ENCODE measurements around the gene BRCC3. TPM values are rescaled to one million over a fixed set of nuclear protein-coding genes. Genes with fewer than 3 reads are reported as not detected.

The BRCC3 gene
- total RNA-seq, 1 donor from 2014 or later = 9.1 TPM

DNA sequence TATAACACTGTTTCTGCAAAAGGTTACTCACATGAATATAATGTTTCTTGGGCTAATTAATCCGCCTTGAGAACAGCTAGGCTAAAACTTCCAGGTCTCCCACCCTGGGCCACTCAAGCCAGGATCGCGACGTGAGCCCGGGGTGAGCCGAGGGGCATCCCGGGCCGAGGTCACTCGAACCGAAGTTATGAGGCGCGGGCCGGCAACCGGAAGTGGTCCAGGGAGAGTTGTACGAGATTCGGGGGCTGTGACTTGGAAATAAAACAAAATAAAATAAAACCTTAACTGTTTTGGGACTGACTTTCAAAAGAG lies 689 bp upstream of the BRCC3 start:
- TF ChIP-seq, protein P1, sequence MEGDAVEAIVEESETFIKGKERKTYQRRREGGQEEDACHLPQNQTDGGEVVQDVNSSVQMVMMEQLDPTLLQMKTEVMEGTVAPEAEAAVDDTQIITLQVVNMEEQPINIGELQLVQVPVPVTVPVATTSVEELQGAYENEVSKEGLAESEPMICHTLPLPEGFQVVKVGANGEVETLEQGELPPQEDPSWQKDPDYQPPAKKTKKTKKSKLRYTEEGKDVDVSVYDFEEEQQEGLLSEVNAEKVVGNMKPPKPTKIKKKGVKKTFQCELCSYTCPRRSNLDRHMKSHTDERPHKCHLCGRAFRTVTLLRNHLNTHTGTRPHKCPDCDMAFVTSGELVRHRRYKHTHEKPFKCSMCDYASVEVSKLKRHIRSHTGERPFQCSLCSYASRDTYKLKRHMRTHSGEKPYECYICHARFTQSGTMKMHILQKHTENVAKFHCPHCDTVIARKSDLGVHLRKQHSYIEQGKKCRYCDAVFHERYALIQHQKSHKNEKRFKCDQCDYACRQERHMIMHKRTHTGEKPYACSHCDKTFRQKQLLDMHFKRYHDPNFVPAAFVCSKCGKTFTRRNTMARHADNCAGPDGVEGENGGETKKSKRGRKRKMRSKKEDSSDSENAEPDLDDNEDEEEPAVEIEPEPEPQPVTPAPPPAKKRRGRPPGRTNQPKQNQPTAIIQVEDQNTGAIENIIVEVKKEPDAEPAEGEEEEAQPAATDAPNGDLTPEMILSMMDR (conservative IDR thresholded peaks at IDR 0.05; ENCODE audit: low read depth, low read length) = no peak
- no peak for DNase-seq (ENCODE audit: low read depth)
- peak overlapping the region; percentile 71 for H3K4me3 ChIP-seq (ENCODE audit: low read depth, low read length)

DNA sequence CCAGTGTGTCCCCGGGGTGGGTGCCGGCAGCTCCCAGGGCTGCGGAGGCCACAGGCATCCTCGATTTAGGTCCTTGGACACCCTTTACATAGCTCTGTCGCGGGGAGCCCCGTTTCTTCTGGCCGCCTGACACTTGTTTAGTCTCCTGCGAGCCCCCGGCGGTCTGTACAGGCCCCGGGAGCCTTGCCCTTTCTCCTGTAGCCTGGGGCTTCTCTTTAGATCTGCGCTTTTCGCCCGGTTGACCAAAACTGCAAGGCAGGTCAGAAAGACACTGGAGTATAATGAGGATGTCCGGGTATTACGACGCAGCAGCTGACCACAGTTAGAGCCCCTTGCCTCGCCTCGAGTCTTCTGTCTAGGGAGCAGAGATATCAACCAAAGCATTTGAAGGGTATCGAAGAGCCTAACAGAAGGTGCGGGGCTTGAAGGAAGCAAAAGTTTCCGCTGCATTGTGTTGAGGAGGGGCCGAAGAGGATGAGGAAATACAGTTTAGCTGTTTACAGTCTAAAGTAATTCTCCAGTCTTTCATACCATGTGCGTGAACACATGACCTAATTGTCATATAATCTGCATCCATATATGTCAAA lies 479 bp downstream of the BRCC3 start:
- H3K4me3 ChIP-seq (ENCODE audit: low read depth, low read length) = peak overlapping the region; percentile 80
- TF ChIP-seq, protein P1 (conservative IDR thresholded peaks at IDR 0.05; ENCODE audit: low read depth, low read length) = no peak
- DNase-seq (ENCODE audit: low read depth) = no peak

DNA sequence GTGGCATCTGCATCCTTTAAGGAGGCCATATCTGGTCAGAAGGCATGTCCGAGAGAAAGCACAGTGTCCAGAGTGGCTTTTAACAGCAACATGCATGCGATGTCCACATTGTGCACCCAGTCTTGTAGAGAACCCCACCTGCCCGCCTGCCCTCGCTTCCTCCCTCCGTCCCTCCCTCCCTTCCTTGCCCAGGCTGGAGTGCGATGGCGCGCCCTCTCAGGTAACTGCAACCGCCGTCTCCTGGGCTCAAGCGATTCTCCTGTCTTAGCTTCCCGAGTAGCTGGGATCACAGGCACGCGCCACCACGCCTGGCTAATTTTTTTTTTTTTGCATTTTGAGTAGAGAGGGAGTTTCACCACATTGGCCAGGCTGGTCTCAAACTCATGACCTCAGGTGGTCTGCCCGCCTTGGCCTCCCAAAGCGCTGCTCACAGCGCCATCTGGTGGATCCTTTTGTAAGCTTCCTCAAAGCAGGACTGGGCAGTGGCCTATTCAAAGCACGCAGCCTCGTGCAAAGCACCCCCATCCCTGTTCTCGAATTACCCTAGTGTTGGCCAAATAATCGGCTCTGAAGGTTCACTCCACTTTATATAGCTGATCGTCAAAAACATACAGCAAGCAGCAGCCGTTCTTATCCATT lies 15.0 kb downstream of the BRCC3 start:
- TF ChIP-seq, protein P1 (conservative IDR thresholded peaks at IDR 0.05; ENCODE audit: low read depth, low read length) = peak; percentile 56
- no peak for DNase-seq (ENCODE audit: low read depth)
- H3K4me3 ChIP-seq (ENCODE audit: low read depth, low read length) = no peak overlapping the region

DNA sequence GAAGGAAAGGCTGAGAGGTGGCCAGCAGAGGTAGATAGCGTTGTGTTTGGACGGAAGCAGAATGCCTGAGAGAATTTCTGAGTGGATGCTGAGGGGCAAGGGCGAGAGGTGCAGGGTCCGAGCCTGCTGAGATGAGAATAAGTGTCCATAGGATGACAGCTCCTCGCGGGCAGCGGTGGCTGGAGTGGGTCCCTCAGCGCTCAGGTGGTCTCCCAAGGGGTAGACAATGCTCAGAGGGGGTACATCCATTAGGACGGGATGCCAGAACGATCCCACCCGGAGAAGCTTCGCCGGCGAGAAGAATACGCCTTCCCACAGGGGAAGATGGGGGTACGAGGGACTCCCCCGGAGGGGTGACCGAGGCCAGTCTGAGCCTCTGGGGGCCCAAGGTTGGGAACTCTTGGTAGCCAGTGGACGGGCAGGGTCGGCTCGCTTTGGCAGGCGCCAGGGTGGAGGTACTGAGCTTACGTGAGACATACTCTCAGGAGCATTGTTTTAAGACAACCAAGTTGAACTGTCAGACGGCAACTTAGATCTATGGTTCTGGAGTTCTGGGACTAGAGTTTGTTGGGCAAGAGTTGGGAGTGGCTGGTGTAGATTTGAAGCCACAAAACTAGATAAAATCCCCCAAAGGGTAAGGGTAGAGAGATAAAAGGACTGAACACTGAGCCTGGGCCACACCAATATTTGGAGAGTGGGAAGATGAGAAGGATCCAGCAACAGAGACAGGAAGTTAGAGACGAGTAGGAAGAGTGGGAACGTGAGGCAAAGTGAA lies 15.8 kb downstream of the BRCC3 start:
- no peak overlapping the region for H3K4me3 ChIP-seq (ENCODE audit: low read depth, low read length)
- TF ChIP-seq, protein P1 (conservative IDR thresholded peaks at IDR 0.05; ENCODE audit: low read depth, low read length) = no peak
- no peak for DNase-seq (ENCODE audit: low read depth)

DNA sequence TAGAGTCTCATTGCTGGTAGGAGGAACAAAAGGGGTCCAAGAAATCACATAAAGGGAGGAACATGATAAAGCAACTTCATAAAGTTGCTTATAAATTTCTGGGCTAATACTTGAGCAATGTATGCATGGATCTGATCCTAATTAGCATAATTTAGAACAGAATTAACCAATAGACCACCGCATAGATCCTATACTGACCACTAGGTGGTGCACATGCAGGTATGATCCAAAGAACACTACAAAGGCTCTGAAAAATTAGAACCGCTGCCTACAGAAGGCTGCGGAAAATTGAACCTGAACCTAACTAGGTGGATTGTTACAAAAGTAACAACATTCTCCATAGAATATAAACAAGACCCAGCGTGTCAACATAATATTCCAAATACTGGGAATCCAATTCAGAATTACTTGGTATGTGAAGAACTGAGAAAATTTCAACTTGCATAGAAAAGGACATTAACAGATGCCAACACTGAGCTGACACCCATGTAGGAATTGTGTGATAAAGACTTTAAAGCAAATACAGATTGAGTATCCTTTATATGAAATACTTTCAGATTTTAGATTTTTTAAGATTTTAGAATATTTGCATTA lies 23.3 kb downstream of the BRCC3 start:
- TF ChIP-seq, protein P1 (conservative IDR thresholded peaks at IDR 0.05; ENCODE audit: low read depth, low read length) = peak; percentile 61
- H3K4me3 ChIP-seq (ENCODE audit: low read depth, low read length) = no peak overlapping the region
- DNase-seq (ENCODE audit: low read depth) = no peak

DNA sequence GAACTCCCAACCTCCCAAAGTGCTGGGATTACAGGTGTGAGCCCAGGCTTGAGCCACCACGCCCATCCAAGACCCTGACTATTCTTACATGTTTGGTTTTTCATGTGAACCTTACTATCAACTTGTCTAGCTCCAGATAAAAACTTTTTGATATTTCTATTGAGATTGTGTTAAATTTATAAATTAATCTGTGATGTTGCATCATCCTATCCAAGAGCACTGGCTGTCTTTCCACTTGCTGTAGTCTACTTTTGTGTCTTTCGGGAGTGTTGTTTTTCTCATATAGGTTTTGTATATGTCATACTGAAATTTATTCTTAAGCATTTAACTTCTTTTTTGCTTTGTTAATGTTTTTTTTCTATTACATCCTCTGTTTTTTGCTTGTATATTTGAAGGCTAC lies 34.6 kb downstream of the BRCC3 start:
- TF ChIP-seq, protein P1 (conservative IDR thresholded peaks at IDR 0.05; ENCODE audit: low read depth, low read length) = no peak
- no peak overlapping the region for H3K4me3 ChIP-seq (ENCODE audit: low read depth, low read length)
- DNase-seq (ENCODE audit: low read depth) = no peak

All from epithelial cell of proximal tubule (primary cell).